HEK293 (cell line): Measurements from ENCODE around the gene ZDHHC14.

Experiments
- GLI4 ChIP-seq: fragments of 450-650 bp; formaldehyde crosslinking; IDR thresholded peaks from 2 replicates; pipeline ENCODE4 v1.5.1; 2016; ENCODE audit warnings: missing biosample characterization, missing genetic modification characterization
- KLF1 ChIP-seq: fragments of 450-650 bp; formaldehyde crosslinking; IDR thresholded peaks from 2 replicates; pipeline ENCODE4 v1.5.1; 2016; ENCODE audit warnings: missing biosample characterization, missing genetic modification characterization
- KLF10 ChIP-seq: fragments of 450-650 bp; IDR thresholded peaks from 2 replicates; pipeline ENCODE4 v1.5.1; 2018; ENCODE audit warnings: missing biosample characterization, mild to moderate bottlenecking, missing genetic modification characterization
- YY1 ChIP-seq: fragments of 450-650 bp; formaldehyde crosslinking; IDR thresholded peaks from 2 replicates; pipeline ENCODE4 v1.5.1; 2018; ENCODE audit warnings: missing biosample characterization, missing genetic modification characterization
- ZNF530 ChIP-seq: fragments of 450-650 bp; formaldehyde crosslinking; IDR thresholded peaks from 2 replicates; pipeline ENCODE4 v1.5.1; 2016; ENCODE audit warnings: low read depth, missing biosample characterization, missing genetic modification characterization
- TF ChIP-seq, protein P1 (sequence below): fragments of 450-650 bp; formaldehyde crosslinking; IDR thresholded peaks from 2 replicates; pipeline ENCODE4 v1.5.1; 2016; ENCODE audit warnings: missing biosample characterization, missing genetic modification characterization
- TF ChIP-seq, protein P2 (sequence below): fragments of 450-650 bp; formaldehyde crosslinking; optimal IDR thresholded peaks from 2 replicates; pipeline ENCODE3; 2016; ENCODE audit warnings: missing biosample characterization, mild to moderate bottlenecking, missing genetic modification characterization

GRCh38 chr6:157521362-157522335 is 140.7 kb downstream of the ZDHHC14 start:
- TF ChIP-seq ZNF530 (no peak), KLF1 (tag by site-specific recombination) (no peak), GLI4 (tag by site-specific recombination) (no peak), KLF10 (tag by site-specific recombination) (no peak), YY1 (tag by site-specific recombination) (no peak)
- TF ChIP-seq, protein P1, sequence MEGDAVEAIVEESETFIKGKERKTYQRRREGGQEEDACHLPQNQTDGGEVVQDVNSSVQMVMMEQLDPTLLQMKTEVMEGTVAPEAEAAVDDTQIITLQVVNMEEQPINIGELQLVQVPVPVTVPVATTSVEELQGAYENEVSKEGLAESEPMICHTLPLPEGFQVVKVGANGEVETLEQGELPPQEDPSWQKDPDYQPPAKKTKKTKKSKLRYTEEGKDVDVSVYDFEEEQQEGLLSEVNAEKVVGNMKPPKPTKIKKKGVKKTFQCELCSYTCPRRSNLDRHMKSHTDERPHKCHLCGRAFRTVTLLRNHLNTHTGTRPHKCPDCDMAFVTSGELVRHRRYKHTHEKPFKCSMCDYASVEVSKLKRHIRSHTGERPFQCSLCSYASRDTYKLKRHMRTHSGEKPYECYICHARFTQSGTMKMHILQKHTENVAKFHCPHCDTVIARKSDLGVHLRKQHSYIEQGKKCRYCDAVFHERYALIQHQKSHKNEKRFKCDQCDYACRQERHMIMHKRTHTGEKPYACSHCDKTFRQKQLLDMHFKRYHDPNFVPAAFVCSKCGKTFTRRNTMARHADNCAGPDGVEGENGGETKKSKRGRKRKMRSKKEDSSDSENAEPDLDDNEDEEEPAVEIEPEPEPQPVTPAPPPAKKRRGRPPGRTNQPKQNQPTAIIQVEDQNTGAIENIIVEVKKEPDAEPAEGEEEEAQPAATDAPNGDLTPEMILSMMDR (tag by site-specific recombination): no peak
- TF ChIP-seq, protein P2, sequence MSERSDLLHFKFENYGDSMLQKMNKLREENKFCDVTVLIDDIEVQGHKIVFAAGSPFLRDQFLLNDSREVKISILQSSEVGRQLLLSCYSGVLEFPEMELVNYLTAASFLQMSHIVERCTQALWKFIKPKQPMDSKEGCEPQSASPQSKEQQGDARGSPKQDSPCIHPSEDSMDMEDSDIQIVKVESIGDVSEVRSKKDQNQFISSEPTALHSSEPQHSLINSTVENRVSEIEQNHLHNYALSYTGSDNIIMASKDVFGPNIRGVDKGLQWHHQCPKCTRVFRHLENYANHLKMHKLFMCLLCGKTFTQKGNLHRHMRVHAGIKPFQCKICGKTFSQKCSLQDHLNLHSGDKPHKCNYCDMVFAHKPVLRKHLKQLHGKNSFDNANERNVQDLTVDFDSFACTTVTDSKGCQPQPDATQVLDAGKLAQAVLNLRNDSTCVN (tag by site-specific recombination): no peak
